Panc1 (cell line): Measurements from ENCODE around the gene PTP4A2. TPM values are rescaled to one million over a fixed set of nuclear protein-coding genes. Genes with fewer than 3 reads are reported as not detected.
"Not testable (repeated sequence)": the region's sequence is repeated elsewhere in the genome, so short reads cannot be mapped to it uniquely, and the experiment has no call there.

Source experiments
- ATAC-seq: fragments of 200-7000 bp; cut with Tn5 transposase; 2 replicates; pipeline ENCODE4 v1.9.1; 2020; ENCODE audit warnings: mild to moderate bottlenecking, moderate library complexity
- BruUV-seq: library from RNA; stranded (reverse); fragments of 400-500 nt; replicated peaks from 2 replicates; lab custom pipeline; 2021; lab: Mats Ljungman, UMichigan
- CTCF ChIA-PET: fragments of 300-600 bp; sonication (Branson Sonifier 250); formaldehyde crosslinking; loops from one replicate; lab custom pipeline; 2022; ENCODE audit warnings: antibody characterized with exemption; lab: Charles Lee
- POLR2A ChIA-PET: fragments of 300-600 bp; sonication (Branson Sonifier 250); formaldehyde crosslinking; loops from one replicate; lab custom pipeline; 2022; ENCODE audit warnings: antibody characterized with exemption; lab: Charles Lee
- DNase-seq: peaks from one replicate; pipeline ENCODE4 v3.0.0-alpha.2; 2010; ENCODE audit warnings: low read depth, low spot score
- H3K27ac ChIP-seq: 2 replicates; pipeline ENCODE4 v1.5.1; 2011; ENCODE audit warnings: mild to moderate bottlenecking, low read length, inconsistent platforms
- H3K27me3 ChIP-seq: fragments of 200-500 bp; sonication (Bioruptor generic); 2 replicates; pipeline ENCODE4 v1.6.0; 2014; ENCODE audit warnings: low read length, inconsistent platforms; ENCODE audit not compliant: control insufficient read depth, insufficient read depth
- H3K36me3 ChIP-seq: fragments of 200-500 bp; sonication (Bioruptor generic); 2 replicates; pipeline ENCODE4 v1.5.1; 2014; ENCODE audit warnings: inconsistent platforms, mild to moderate bottlenecking, low read length, moderate library complexity; ENCODE audit not compliant: control insufficient read depth, insufficient read depth
- H3K4me1 ChIP-seq: 2 replicates; pipeline ENCODE4 v1.5.1; 2011; ENCODE audit warnings: inconsistent platforms, mild to moderate bottlenecking, low read length, moderate library complexity; ENCODE audit not compliant: control insufficient read depth, insufficient read depth
- H3K4me3 ChIP-seq, 2 experiments: 2 replicates each; pipeline ENCODE4 v1.5.1; 2011 to 2012; ENCODE audit warnings: low read depth in 2 of 2, low read length in 2 of 2, mild to moderate bottlenecking in 2 of 2, inconsistent platforms in 1 of 2, moderate library complexity in 1 of 2
- H3K9me3 ChIP-seq: fragments of 200-500 bp; sonication (Bioruptor generic); 2 replicates; pipeline ENCODE4 v1.5.1; 2014; ENCODE audit warnings: low read depth, mild to moderate bottlenecking, inconsistent platforms, low read length, moderate library complexity; ENCODE audit not compliant: control insufficient read depth, insufficient read depth
- CTCF ChIP-seq: fragments of 450-650 bp; IDR thresholded peaks from 2 replicates; pipeline ENCODE4 v1.5.1; 2017; ENCODE audit warnings: mild to moderate bottlenecking
- POLR2AphosphoS5 ChIP-seq: IDR thresholded peaks from 2 replicates; pipeline ENCODE4 v1.6.1; 2012; ENCODE audit warnings: mild to moderate bottlenecking, low read depth, low read length, moderate library complexity
- SIN3A ChIP-seq: IDR thresholded peaks from 2 replicates; pipeline ENCODE4 v1.6.1; 2012; ENCODE audit warnings: low read depth, mild to moderate bottlenecking, low read length, moderate library complexity, borderline replicate concordance; ENCODE audit not compliant: insufficient read depth
- TCF7L2 ChIP-seq: IDR thresholded peaks from 2 replicates; pipeline ENCODE4 v1.6.1; 2011; ENCODE audit warnings: mild to moderate bottlenecking, low read depth, low read length, inconsistent platforms
- in situ Hi-C: cut with HindIII; loops from 2 replicates; pipeline ENCODE4 v1.10.0; 2016; ENCODE audit warnings: low sequenced_read_pairs, low pct_unique_long_range_greater_than_20kb
- intact Hi-C: fragments of 100-400 bp; cut with micrococcal nuclease; formaldehyde crosslinking; loops from one replicate; pipeline ENCODE4 v1.10.0; 2022; ENCODE audit not compliant: unreplicated experiment
- total RNA-seq: library from RNA; stranded (reverse); gene quantifications from one replicate; pipeline ENCODE4 v1.2.1, GENCODE V29; 2021; ENCODE audit not compliant: unreplicated experiment
- TF ChIP-seq, protein P1 (sequence below), 2 experiments: IDR thresholded peaks; 2 replicates each; pipeline ENCODE4 v1.6.1; 2011 to 2012; ENCODE audit warnings: low read depth in 2 of 2, control low read depth in 1 of 2, low read length in 1 of 2, mild to moderate bottlenecking in 1 of 2, moderate library complexity in 1 of 2; ENCODE audit not compliant: insufficient read depth in 1 of 2

The PTP4A2 gene
- total RNA-seq, 1 experiment from 2014 or later: 559 TPM

DNA sequence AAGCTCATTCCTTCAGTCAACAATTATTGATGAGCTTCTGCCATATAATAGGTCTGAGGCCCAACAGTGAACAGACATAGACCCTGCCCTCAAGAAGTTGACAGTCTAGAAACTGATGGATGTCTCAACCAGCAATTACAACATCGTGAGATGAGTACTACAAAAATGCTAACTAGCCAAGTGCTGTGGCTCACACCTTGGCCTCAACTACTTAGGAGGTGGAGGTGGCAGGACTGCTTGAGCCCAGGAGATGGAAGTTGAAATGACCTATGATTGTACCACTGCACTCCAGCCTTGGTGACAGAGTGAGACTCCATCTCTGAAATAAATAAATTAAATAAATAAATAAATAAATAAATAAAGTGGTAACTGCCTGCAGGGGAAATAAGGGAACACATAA is 11.7 kb upstream of the PTP4A2 start:
- ChIA-PET POLR2A (interaction anchor here (0.6 kb wide), 1 partner anchor 10 kb away, joined by 5 read pairs; no protein-coding TSS in a partner anchor), CTCF (no interaction called here)
- Histone ChIP-seq H3K4me1 (peaks cover 32% of the 10 kb centered on the region), H3K4me3 (no peak overlapping the region), H3K36me3 (no peaks in the 10 kb centered on the region), H3K9me3 (no peaks in the 10 kb centered on the region), H3K27ac (no peak overlapping the region), H3K27me3 (no peaks in the 10 kb centered on the region)
- BruUV-seq: no TSS peak
- intact Hi-C loops: no loop called here
- DNase-seq (no peak), ATAC-seq (no peak)
- in situ Hi-C loops: no loop called here
- TF ChIP-seq POLR2AphosphoS5 (no peak), CTCF (no peak), SIN3A (no peak), TCF7L2 (no peak)
- TF ChIP-seq, protein P1, sequence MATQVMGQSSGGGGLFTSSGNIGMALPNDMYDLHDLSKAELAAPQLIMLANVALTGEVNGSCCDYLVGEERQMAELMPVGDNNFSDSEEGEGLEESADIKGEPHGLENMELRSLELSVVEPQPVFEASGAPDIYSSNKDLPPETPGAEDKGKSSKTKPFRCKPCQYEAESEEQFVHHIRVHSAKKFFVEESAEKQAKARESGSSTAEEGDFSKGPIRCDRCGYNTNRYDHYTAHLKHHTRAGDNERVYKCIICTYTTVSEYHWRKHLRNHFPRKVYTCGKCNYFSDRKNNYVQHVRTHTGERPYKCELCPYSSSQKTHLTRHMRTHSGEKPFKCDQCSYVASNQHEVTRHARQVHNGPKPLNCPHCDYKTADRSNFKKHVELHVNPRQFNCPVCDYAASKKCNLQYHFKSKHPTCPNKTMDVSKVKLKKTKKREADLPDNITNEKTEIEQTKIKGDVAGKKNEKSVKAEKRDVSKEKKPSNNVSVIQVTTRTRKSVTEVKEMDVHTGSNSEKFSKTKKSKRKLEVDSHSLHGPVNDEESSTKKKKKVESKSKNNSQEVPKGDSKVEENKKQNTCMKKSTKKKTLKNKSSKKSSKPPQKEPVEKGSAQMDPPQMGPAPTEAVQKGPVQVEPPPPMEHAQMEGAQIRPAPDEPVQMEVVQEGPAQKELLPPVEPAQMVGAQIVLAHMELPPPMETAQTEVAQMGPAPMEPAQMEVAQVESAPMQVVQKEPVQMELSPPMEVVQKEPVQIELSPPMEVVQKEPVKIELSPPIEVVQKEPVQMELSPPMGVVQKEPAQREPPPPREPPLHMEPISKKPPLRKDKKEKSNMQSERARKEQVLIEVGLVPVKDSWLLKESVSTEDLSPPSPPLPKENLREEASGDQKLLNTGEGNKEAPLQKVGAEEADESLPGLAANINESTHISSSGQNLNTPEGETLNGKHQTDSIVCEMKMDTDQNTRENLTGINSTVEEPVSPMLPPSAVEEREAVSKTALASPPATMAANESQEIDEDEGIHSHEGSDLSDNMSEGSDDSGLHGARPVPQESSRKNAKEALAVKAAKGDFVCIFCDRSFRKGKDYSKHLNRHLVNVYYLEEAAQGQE (IDR thresholded peaks at IDR 0.05; ENCODE audit: insufficient read depth in 1 of 2, low read depth in 2 of 2, low read length in 1 of 2): no peak

DNA sequence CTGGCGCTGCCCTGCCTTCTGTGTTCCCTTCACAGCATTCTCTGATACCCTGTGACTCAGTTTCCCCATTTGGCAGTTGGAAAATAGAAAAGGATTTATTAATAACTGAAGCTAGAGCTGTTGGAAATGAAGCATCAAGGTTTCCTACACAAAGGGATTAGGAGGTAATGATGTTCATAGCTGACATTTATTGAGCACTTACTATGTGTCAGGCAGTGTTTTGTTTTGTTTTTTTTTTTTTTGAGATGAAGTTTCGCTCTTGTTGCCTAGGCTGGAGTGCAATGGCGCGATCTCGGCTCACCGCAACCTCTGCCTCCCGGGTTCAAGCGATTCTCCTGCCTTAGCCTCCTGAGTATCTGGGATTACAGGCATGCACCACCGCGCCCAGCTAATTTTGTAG is 7.5 kb upstream of the PTP4A2 start:
- BruUV-seq, ATAC-seq, POLR2A ChIA-PET, H3K27me3 ChIP-seq, in situ Hi-C loops, DNase-seq, H3K36me3 ChIP-seq, H3K9me3 ChIP-seq, H3K4me3 ChIP-seq, intact Hi-C loops: not testable (repeated sequence)
- Histone ChIP-seq H3K27ac (peak overlapping the region; percentile 100), H3K4me1 (peaks cover 31% of the 10 kb centered on the region)
- CTCF ChIA-PET: interaction anchor here (0.7 kb wide), 1 partner anchor 18 kb away, joined by 3 read pairs; no protein-coding TSS in a partner anchor
